ENCODE measurements around the gene PDE6G. TPM values are rescaled to one million over a fixed set of nuclear protein-coding genes. Genes with fewer than 3 reads are reported as not detected.

PDE6G gene
- polyA plus RNA-seq, 4 donors, result 10.3 to 17.5 (median 15.2) TPM

Other genes with a start within 250 kb of the PDE6G start
- gene ACTG1, start 143.7 kb downstream of the PDE6G start, polyA plus RNA-seq (ENCODE audit: insufficient read length in 4 of 4), result 1,000 to 10,000 TPM; 3,124 to 3,561 (median 3,180) TPM
- gene FSCN2, start 128.2 kb downstream of the PDE6G start, polyA plus RNA-seq (ENCODE audit: insufficient read length in 4 of 4), result 1 to 10 TPM; 1.1 to 2.3 (median 1.6) TPM
- 10 to 100 TPM; 23.5 to 31.1 (median 25.0) TPM for gene FAAP100, start 104.2 kb downstream of the PDE6G start, polyA plus RNA-seq (ENCODE audit: insufficient read length in 4 of 4)
- 10 to 100 TPM; 53.1 to 60.3 (median 57.2) TPM for gene NPLOC4, start 19.4 kb downstream of the PDE6G start, polyA plus RNA-seq (ENCODE audit: insufficient read length in 4 of 4)
- 1 to 10 TPM; 2.5 to 5.0 (median 2.9) TPM for gene TSPAN10, start 19.3 kb downstream of the PDE6G start, polyA plus RNA-seq (ENCODE audit: insufficient read length in 4 of 4)
- gene OXLD1, start 10.1 kb upstream of the PDE6G start, polyA plus RNA-seq (ENCODE audit: insufficient read length in 4 of 4), result 10 to 100 TPM; 10.4 to 24.0 (median 15.9) TPM
- 10 to 100 TPM; 12.7 to 17.5 (median 14.1) TPM for gene CCDC137, start 10.2 kb upstream of the PDE6G start, polyA plus RNA-seq (ENCODE audit: insufficient read length in 4 of 4)
- 10 to 100 TPM; 36.9 to 49.1 (median 45.4) TPM for gene ARL16, start 27.3 kb upstream of the PDE6G start, polyA plus RNA-seq (ENCODE audit: insufficient read length in 4 of 4)
- 100 to 1,000 TPM in 1 of 4 donors, 10 to 100 TPM in 3; 94.3 to 104 (median 98.0) TPM for gene HGS, start 27.5 kb upstream of the PDE6G start, polyA plus RNA-seq (ENCODE audit: insufficient read length in 4 of 4)
- gene MRPL12, start 46.8 kb upstream of the PDE6G start, polyA plus RNA-seq (ENCODE audit: insufficient read length in 4 of 4), result 10 to 100 TPM; 41.0 to 68.1 (median 43.5) TPM
- gene SLC25A10, start 55.7 kb upstream of the PDE6G start, polyA plus RNA-seq (ENCODE audit: insufficient read length in 4 of 4), result 10 to 100 TPM; 12.5 to 23.3 (median 13.4) TPM
- 10 to 100 TPM in 3 of 4 donors, 1 to 10 TPM in 1; 8.4 to 15.5 (median 13.0) TPM for gene GCGR, start 147.6 kb upstream of the PDE6G start, polyA plus RNA-seq (ENCODE audit: insufficient read length in 4 of 4)
- gene MCRIP1, start 176.7 kb upstream of the PDE6G start, polyA plus RNA-seq (ENCODE audit: insufficient read length in 4 of 4), result 100 to 1,000 TPM in 1 of 4 donors, 10 to 100 TPM in 3; 75.3 to 135 (median 90.1) TPM
- under 1 TPM in 3 of 4 donors, not detected in 1; 0.18 to 0.36 (median 0.26) TPM for gene PPP1R27, start 178.5 kb upstream of the PDE6G start, polyA plus RNA-seq (ENCODE audit: insufficient read length in 4 of 4)
- gene P4HB, start 204.0 kb upstream of the PDE6G start, polyA plus RNA-seq (ENCODE audit: insufficient read length in 4 of 4), result 100 to 1,000 TPM; 407 to 439 (median 410) TPM
- gene ARHGDIA, start 214.8 kb upstream of the PDE6G start, polyA plus RNA-seq (ENCODE audit: insufficient read length in 4 of 4), result 100 to 1,000 TPM; 166 to 199 (median 195) TPM
- gene ALYREF, start 235.0 kb upstream of the PDE6G start, polyA plus RNA-seq (ENCODE audit: insufficient read length in 4 of 4), result 10 to 100 TPM; 72.0 to 93.8 (median 79.3) TPM
- gene ANAPC11, start 235.2 kb upstream of the PDE6G start, polyA plus RNA-seq (ENCODE audit: insufficient read length in 4 of 4), result 100 to 1,000 TPM in 1 of 4 donors, 10 to 100 TPM in 3; 64.7 to 120 (median 81.9) TPM
- gene NPB, start 245.7 kb upstream of the PDE6G start, polyA plus RNA-seq (ENCODE audit: insufficient read length in 4 of 4), result under 1 TPM; 0.32 to 1.00 (median 0.48) TPM

Data from right renal pelvis (tissue), 4 donors.